NAMALWA (cell line): ENCODE data around the gene IRS2.

Source experiments
- DNase-seq: peaks from one replicate; pipeline ENCODE4 v3.0.0-alpha.2; 2015; ENCODE audit warnings: low spot score

IRS2 gene

DNA sequence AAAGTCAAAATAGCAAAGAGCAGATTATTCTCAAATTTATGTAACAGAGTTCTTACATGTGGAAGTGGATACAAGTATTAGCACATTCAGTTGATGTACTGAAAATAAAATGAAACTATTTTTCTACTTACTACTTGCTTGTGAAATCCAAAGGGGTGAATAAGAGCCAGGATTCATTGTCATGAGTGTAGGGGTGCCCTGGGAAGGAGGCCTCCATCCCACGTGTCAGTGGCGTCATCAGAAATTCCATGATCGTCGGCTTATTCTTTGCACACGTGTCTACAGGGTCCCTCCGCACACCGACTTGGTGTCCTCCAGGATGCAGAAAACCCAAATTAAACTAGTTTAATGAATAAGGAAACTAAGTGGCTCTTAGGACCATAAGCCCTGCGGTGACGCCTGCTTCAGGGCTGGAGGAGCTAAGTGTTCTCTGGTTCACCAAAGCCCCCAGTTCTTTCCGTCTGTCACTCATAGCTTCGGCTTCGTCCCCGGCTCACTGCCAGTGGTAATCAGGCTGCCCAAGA lies 55.5 kb downstream of the IRS2 start:
- DNase-seq: no peak

DNA sequence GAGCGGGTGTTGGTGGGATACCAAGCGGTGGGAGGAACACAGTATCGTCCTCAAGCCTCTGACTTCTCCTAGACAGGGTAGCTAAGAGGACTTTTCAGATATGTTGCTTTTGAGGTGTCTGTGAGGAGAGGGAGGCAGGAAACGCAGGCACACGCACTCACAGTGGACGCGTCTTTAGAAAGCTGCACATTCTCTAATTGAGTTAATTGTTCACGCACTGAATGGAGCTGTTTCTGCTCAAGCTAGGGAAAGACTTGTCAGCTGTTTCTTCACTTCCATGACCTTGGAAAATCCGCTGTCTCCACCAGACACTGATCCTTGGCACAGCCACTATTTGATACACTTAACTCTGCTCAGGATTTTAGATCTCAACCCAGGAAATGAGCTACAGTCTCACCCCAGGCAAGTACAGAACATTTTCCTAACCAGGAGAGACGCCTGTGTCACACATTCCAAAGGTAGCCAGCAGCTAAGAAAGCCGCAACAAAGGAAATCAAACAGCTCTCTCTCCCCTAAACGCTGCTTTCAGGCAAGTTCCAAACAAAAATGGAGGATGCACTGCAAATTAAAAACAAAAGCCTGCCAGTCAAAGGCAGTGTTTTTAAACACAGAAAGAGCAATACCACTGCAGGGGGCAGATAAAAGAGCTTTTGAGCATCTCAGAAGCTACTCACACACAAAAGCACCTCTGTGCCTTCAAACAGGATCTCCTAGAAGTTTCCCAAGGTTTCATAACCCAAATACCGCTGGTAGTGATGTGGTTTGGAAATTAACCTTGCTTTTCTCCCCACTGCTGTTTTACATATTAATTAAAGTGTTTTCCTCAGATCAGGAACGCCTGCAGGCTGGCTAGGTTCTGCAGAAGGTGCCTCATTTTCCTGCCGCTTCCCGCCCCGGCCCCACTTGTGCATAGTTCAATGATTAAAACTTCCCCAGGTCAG lies 57.3 kb downstream of the IRS2 start:
- DNase-seq: no peak

DNA sequence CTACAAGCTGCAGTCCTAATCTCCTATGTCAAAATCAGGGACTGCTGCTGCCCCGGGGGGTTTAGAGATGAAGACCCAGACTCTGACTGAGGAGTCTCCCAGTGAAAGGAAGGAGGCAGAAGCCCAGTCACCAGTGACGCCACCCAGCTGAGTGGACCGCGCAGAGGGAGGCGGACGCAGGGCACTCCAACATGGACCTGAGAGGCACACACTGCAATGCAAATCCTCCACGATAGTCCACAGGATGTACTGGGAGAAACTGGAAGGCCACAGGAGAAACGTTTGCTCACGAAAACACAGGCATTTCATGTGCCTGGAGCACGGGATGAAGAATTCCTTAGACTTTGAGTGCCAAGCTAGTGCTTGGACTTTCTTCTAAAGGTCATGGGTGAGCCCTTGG lies 58.3 kb downstream of the IRS2 start:
- DNase-seq: no peak

DNA sequence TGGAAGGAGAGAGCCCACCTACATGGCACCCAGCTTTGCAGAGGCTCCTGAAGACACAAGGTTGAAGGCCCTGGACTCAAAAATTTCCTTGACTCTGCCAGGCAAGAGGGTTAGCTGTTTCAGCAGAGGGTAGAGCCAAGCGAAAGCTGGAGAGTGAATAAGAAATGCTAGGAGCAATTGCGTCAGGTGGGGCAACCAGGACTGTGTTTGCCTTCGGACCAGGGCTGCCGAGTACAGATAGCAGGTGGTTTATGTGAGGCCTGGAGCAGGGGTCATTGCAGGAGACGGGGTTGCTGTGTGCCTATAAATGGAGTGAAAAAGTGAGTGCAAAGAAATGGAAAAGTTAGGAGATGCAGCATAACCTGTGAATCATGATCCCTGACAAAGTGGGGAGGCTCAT lies 59.1 kb downstream of the IRS2 start:
- DNase-seq: no peak

DNA sequence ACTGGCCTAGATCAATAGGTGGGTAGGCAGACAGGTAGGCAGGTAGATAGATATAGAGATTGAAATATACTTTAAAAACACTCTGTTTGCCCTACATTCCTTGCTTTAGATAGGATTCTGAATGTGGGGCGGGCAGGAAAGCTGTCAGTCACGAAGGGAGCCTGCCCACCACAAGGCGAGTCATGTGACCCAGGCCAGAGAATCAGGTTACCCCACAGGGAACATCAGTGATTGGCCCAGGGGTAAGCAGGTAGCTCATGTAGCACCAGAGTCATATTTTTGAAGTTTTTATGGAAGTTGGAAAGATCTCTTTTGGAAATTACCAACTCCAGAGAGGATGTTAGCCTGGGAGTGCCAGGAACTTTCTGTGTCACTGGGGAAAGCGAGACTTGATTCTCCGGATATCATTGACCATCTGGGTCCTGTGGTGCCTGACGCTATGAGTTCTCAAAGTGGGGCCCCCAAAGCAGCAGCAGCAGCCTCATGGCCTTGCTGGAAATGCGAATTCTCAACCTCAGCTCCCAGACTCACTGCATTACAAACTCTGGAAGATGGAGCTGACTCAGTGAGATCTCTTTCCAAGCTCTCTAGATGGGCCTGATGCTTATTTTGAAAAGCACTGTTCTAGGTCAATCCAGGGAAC lies 60.3 kb downstream of the IRS2 start:
- DNase-seq: no peak

DNA sequence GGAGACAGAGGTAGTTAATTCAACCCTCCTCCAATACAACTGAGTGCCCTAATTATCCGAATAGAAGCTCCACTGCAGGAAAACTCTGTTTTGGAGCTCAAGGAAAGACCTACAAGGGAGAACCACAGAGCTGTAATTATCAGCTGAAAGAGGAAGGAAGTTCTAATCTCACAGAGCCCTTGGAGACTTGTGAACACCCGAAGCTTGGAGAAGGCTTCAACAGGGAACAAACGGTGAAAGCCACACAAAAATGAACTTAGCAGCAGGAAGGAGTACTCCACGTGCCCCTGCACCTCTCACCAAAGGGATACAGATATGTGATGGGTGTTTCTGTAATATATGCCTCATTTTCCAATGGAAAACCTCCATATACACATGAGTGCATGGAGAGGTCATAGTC lies 61.1 kb downstream of the IRS2 start:
- DNase-seq: no peak

DNA sequence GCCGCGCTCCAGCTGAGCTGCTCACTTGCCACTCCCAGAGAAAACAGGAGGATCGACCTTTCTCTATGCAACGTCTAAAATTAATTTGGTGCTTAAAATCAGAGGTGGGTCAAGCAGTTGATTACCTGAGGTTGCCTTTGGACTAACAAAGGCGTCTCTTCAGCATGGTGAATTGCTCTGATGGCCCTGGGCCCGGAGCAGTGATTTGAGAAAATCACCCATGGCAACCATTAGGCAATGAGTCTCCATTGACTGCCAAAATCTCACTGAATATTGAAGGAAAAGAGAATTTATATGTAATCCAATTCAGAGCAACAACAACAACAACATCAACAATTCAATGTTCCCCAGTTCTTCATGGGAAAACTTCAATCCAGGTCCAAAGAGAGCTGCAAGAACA lies 61.8 kb downstream of the IRS2 start:
- DNase-seq: no peak

DNA sequence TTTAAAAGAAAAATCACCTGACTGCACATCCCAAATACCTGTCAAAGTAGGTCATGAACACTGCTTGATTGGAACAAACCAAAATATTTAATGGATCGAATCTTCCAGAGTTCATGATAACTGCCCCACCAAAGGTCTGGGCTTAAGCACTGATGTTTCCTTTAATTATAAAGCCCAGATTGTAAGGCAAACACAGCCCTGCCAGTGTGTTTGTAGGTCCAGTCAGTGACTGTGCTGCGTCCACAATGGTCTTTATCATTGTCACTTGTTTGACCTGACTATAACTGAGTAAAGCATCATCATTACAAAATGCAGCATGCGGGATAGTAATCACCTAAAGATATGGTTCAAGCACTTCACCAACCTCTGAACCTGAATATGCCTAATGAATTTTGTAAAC lies 63.3 kb downstream of the IRS2 start:
- DNase-seq: no peak

DNA sequence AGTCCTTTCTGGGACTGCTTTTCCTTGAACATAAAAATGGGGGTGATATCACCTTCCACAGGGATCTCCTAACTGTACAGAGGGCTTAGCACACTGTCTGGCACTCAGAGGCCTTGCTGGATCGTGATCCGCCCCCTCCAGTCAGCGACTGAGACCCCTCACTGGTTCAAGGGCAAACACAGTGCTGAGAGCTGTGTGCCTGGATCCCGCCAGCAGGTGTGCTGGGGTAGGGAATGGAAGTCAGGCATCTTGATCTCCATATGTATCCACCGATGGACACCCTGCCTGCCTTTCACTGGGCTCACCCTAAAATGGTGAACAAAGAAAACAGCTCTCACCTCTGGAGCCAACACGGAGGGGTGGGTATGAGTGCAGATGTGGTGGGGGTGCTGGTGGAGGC lies 64.3 kb downstream of the IRS2 start:
- no peak for DNase-seq

DNA sequence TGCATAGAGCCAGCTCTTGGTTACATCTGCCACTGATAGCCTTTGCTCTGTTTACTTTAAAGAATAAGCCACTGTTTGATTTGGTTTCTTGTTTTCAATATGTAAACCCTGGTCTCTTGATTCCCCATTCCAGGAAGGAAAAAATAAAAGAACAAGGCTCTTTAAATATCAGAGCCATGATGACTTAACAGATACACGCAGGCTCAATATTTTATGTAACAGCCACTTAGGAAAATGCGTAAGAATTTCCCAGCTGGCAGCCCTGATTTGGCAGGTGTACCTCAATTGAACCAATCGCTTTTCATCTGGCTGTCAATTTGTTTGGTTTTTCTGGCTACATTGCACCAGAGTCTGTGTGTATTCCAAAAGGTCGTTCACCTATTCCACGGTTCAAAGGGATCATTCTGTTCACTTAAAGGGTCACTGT lies 65.6 kb downstream of the IRS2 start:
- no peak for DNase-seq

DNA sequence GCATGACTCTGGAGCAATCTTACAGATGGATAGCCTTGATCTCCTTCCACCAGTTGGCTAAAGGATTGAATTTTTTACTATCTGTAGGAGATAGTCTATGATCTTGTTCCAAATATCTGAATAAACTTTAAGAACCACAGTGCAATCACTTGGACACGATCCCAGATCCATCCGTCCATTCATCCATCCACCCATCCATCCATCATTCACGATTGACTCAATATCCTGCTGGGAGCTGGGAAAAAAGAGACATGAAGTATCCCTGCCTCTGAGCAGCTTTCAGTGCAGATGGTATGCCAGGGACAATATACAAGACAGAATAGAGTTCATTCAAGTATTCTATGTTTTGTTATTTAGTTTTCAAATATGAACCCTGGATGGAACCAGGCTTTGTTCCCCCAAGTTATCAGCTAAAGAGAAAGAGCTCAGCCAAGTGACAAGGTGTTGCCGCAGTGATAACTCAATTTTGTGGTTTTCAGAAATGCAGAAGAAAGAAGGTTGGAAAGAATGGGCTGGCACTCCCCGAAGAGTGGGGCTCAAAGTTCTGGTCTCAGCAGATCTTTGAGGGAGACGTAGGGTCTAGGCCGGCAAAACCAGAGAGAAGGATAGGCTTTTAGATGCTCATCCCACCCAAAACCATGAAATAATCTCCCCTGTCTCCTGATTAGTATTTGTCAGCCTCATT lies 66.3 kb downstream of the IRS2 start:
- no peak for DNase-seq

DNA sequence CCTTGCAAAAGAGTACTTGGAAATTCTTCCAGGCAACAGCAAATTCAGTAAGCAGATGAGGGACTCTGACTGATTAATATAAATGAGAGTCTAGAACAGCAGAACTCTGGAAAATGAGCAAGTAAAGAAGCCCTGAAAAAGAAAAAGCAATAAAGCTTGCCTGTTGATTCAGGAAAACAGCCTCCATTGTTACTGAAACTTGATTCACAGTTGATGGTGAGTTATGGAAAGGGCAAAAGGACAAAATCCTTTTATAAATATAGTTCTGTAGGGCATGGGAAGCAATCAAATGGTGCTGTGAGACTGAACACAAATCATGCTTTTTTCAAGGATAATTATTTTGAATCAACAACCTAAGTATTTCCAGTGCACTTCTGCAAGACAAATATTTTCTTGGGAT lies 67.7 kb downstream of the IRS2 start:
- no peak for DNase-seq

DNA sequence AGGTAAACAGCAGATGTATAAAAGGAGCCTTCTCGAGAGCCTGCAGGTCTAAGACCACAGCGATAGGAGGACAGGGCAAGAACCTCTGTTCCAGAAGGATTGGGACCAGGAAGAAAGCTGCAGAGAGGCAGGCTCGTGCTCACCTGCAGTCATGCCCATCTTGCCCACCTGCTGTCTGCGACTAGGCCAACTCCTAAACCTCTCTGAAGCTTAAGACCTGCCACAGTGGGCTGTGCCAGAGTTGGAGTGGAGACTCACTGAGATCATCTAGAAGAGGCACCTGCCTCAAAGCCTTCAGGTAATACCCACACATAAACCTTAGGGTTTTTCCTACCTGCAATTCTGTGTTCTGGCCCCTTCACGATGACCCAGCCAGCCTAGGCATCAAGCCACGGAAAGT lies 68.7 kb downstream of the IRS2 start:
- DNase-seq: no peak

DNA sequence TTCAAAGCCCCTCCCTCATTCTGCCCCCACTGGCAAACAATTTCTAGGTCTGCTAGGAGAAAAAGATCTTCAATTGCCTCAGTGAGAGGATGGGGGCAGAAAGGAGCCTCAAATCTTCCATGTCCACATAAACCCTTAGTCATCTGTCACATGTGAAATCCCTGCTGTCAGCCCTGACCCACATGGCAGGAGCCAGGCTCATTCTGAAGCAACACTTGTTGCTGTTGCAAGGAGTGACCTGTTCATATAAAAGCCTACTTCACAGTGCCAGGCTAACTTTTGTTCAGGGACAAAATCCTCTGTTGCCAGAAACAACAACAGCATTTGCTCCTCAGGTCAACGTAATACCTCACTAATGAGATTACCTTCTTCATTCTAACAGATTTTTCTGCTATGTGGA lies 70.5 kb downstream of the IRS2 start:
- DNase-seq: no peak

DNA sequence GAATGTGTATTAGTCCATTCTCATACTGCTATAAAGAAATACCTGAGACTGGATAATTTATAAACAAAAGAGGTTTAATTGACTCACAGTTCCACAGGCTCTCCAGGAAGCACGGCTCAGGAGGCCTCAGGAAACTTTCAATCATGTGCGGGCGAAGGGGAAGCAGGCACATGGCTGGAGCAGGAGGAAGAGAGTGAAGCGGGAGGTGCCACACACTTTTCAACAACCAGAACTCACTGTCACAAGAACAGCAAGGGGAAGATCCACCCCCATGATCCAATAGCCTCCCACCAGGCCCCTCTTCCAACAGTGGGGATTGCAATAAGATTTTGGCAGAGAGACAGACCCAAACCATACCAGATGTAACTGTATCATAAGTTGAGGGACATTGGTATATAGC lies 72.7 kb downstream of the IRS2 start:
- DNase-seq: no peak

DNA sequence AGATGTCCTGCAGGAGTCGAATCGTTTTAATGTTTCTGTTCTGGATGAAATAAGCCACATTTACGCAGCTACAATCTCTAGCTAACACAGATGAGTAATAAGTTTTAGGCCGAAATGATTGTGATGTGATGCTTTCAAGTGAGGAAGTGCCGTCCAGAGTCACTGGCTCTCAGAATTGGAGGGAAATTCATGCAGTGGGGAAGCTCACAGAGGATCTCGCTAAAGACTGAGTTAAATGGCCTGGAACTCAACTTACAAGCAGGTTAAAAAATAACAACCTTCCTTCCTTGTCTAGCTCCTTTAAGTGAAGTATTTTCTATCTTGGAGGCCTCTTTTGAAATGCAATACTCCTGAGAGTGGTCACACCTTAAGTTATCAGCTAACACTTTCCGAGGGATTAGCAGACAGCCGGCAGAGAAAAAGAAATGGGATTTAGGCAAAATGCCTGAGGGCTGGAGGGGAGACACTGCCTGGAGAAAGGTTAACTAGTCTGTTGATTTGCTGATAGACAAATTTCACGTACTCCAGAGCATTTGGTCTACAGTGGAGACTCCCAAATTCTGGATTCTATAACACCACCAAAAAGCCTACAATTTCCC lies 74.2 kb downstream of the IRS2 start:
- DNase-seq: no peak

DNA sequence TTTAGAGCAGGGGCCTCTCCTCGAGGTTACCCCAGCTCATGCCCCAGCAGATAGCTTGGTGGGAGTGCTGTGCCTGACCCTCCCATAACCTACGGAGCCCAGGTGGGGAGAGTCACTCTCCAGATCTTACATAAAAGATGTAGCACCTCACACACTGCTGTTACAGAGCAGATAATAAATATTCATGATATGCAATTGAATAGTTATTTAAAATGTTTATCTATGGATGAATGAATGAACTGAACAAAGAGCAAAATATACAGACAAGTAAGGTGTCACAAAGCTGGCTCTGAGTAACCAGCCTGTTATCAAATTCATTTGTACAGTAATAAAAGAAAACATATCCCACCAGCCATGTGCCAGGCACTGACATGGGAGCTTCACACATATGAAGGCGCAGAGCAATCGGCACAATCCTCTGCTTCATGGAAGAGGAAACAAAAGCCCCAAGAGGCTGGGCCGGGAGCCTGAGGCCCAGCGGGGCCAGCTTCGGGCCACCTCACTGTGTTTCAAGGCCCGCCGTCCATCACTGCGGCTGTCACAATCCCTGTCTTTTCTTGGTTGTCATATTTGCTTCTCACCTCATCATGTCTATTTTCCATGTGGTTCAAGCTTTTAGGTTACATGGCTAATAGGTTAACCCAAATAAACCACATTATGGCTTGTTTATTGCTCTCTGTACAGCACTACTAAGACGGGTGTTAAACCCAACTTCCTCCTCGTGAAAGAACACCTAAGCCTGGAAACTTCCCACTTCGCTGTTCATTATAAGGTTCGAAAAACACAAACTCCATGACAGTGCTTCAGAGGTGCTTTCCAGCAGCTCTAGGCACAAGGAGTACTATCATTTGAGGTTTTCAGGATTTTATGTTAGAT lies 78.4 kb downstream of the IRS2 start:
- peak; percentile 29 for DNase-seq

DNA sequence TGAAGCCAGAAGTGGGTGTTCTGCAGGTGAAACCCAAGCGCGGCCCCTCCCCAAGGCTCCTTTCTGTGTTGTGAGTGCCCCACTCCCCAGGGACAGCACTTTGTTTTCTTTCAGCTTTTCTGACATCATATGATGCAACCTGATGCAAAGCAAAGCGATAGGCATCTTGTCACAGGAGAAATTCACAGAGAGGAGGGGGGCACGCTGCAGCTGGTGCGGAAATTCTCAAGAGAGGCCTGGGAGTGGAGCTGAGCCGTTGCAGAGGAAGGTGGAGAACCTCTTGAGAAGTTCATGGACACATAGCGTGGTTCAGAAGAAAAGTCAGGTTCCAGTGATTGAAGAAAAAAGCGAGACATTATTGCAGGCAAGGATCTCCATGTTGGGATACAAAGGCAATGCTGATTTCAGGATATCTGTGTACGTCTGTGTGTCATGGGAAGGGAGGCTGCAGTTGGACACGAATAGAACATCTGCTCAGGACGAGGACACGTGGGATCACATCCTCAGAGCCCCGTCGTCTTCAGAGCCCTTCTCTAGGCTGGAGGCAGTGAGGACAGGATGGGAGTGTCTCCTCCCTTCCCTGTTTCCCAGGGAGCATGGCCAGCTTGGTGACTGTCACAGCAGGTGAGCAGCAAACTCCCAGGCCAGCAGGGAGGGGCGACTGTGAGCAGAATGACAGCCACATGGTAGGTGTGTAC lies 79.2 kb downstream of the IRS2 start:
- peak; percentile 99 for DNase-seq

DNA sequence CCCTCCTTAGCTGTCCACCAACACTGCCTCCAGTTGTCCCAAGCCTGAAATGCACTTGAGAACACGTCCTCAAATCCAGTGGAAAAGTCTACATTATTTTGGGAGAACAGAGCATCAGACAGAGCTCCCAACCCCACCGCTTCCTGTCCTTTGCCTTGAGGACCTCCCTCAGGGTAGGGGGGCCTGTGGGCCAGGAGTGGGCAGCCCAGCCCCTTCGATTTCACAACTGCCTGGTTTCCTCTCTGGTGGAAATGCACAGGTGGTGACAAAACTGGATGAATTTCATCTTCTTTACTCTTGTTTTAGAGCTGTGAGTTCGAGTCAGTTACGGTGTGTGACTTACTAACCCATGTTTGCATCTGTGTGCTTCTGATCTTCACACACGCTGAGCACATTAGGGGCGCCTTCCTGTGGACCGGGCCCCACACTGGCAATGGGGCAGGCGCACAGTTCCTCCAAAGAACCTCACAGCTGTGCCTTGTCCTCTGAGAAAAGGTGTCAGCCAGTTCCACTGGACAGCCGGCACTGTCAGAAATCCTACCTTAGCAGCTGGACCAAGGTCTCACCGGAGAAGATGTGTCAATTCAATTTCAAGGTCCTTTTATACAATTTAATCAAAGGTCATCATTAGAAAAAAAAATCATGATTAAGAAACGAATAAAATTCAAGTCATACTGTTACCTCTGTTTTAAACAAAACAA lies 80.2 kb downstream of the IRS2 start:
- DNase-seq: peak; percentile 90
